ENCODE results near the gene INSR.
A peak's percentile ranks its signal among the peaks of the same experiment; 100 is the strongest.

Gene INSR

GRCh38 chr19:7294558-7295212 lies 471 bp upstream of the INSR start:
- DNase-seq, result peak; percentile 31

GRCh38 chr19:7292950-7293761 lies 1.1 kb downstream of the INSR start:
- DNase-seq, result no peak

- no peak for DNase-seq
Measured at GRCh38 chr19:7292352-7292949, 1.8 kb downstream of the INSR start.

DNA sequence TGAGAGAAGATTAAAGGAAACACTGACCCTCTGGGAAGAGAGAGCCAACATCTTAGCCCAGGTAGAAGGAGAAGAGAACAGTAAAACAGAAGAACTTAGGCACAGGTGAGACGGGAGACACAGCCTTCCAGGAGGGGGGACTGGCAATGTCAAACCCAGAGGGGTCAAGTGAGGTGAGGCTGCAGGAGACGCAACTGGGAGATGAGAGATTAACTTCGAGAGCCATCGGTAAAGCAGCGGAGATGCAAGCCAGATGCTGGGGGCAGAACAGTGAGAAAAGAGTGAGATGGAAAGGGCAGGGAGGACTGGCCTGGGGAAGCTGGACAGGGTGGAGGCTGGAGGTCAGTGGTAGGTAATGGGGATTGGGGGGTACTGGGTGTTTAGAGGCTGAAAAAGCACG lies 5.2 kb downstream of the INSR start:
- DNase-seq, result no peak

- DNase-seq, result no peak
Measured at GRCh38 chr19:7288131-7288530, 6.1 kb downstream of the INSR start.

- DNase-seq, result no peak
Measured at GRCh38 chr19:7287722-7288121, 6.5 kb downstream of the INSR start.

DNA sequence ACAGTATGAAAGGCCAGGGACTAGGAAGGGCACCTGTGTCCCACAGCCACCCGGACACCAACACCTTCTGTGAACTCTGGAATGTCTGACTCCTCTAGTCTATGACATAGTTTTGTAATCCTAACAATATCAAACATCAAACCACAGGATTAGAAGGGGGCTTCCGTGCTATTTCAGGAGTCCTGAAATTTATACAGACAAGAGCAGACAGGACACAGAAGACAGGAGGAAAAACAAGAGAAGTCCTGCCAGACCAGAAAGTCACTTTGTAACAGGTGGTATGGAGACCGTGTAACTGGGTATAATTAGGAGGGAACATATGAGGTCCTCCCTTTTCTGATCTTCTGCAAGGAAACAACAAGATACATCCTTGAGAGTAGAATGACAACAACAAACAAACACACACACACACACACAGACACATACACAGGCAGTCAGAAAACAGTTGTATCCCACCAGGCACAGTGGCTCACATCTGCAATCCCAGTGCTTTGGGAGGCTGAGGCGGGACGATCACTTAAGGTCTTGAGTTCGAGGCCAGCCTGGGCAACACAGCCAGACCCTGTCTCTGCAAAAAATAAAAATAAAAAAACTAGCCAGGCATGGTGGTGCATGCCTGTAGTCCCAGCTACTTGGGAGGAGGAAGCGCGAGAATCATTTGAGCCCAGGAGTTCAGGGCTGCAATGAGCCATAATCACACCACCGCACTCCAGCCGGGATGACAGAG lies 13.1 kb downstream of the INSR start:
- no peak for DNase-seq

- DNase-seq, result peak; percentile 49
Measured at GRCh38 chr19:7272856-7273578, 21.2 kb downstream of the INSR start.

- no peak for DNase-seq
Measured at GRCh38 chr19:7268705-7269098, 25.5 kb downstream of the INSR start.

GRCh38 chr19:7267792-7268704 lies 26.2 kb downstream of the INSR start:
- DNase-seq, result no peak

GRCh38 chr19:7266832-7267231 lies 27.4 kb downstream of the INSR start:
- DNase-seq, result no peak

- no peak for DNase-seq
Measured at GRCh38 chr19:7265963-7266362, 28.3 kb downstream of the INSR start.

DNA sequence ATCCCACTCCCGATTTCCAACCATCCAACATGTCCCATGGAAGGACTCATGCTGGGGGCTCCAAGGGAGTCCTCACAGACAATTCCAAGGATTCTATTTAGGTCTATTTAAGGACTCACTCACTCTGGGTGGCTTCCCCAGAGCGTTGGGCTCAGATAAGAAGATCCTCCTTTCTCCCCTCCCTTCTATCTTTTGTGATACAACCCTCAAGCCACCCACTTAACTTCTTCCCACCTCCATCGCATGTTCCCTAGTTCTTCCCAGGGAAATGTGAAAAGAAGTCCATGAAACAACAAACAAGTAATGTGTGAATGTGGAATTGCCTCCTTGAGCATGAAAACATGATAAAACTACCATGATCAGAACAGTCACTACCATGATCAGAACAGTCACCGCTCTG lies 29.4 kb downstream of the INSR start:
- DNase-seq, result no peak

GRCh38 chr19:7263521-7263920 lies 30.7 kb downstream of the INSR start:
- no peak for DNase-seq

- DNase-seq, result no peak
Measured at GRCh38 chr19:7263066-7263465, 31.1 kb downstream of the INSR start.

DNA sequence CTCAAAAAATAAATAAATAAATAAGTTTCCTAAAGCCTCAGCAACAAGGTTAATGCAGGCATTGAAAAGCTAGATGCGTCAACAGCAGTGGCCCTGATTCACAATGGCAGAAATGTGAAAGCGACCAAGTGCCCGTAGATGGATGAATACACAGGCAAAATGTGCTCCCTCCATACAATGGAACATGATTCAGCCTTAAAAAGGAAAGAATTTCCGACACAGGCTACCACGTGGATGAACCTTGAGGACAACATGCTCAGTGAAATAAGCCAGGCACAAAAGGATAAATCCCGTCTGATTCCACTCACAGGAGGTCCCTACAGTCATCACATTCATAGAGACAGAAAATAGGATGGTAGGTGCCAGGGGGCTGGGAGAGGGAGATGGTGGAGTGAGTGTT lies 31.7 kb downstream of the INSR start:
- no peak for DNase-seq

DNA sequence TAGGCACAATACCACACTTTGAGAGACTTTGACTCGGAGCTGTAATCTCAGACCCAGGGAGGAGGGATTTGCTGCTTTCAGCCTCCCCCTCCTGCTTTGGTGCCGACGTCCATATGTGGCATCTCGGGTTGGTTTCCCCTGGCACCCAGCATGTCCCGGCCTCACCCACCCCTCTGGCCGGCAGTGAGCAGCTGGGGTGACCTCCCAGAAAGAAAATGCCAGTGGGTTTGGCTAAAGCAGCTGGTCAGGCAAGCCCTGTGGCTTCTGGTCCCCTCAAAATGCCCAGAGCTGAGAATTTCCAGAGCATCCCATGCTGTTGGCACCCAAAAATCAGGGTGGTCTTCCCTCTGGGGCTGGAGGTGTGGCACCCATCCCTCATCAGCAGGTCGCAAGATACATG lies 34.1 kb downstream of the INSR start:
- DNase-seq, result no peak

DNA sequence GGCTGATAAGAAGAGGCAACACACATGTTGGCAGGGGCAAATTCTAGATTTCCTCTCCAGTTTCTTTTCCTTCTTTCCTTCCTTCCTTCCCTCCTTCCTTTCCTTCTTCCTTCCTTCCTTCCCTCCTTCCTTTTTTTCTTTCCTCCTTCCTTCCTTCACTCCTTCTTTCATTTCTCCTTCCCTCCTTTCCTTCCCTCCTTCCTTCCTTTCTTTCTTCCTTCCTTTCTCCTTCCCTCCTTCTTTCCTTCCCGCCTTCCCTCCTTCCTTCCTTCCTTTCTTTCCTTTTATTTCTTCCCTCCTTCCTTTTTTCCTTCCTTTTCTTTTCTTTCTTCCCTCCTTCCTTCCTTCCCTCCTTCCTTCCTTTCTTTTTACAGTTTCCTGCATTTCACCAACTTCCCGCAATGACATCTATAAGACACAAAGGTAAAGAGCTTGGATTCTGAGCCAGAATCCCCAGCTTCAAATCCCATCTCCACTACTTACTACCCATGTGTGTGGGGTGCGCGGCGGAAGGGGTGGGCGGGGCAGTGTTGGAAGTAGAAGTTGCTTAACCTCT lies 35.3 kb downstream of the INSR start:
- DNase-seq, result no peak

GRCh38 chr19:7258041-7258839 lies 36.0 kb downstream of the INSR start:
- DNase-seq, result no peak

Measured in fibroblast of upper back skin (primary cell).